ENCODE measurements around the gene CGNL1.

- TF ChIP-seq CTCF (IDR thresholded peaks at IDR 0.05; ENCODE audit: low read length) (no peak), EZH2 (IDR thresholded peaks at IDR 0.05; ENCODE audit: borderline replicate concordance, low read length) (no peak)
These were observed 35.9 kb downstream of the CGNL1 start for GRCh38 chr15:57411945-57412768.
